Upper lobe of left lung (tissue), 4 donors: ENCODE results near the gene CDKN1C.

ENCODE experiments used
- POLR2A ChIP-seq, 4 donors: fragments of 450-650 bp; IDR thresholded peaks; one replicate each; pipeline ENCODE4 v1.5.1; 2016 to 2017; ENCODE audit warnings: antibody characterized with exemption in 4 of 4, mild to moderate bottlenecking in 2 of 4
- TF ChIP-seq, protein P1 (sequence below), 6 experiments: fragments of 450-650 bp in 4 of 6; fragments of 200-600 bp in 2 of 6; sonication (generic) in 2 of 6; IDR thresholded peaks; one replicate each; pipeline ENCODE4 v1.5.1; 2016 to 2019; ENCODE audit warnings: antibody characterized with exemption in 6 of 6

DNA sequence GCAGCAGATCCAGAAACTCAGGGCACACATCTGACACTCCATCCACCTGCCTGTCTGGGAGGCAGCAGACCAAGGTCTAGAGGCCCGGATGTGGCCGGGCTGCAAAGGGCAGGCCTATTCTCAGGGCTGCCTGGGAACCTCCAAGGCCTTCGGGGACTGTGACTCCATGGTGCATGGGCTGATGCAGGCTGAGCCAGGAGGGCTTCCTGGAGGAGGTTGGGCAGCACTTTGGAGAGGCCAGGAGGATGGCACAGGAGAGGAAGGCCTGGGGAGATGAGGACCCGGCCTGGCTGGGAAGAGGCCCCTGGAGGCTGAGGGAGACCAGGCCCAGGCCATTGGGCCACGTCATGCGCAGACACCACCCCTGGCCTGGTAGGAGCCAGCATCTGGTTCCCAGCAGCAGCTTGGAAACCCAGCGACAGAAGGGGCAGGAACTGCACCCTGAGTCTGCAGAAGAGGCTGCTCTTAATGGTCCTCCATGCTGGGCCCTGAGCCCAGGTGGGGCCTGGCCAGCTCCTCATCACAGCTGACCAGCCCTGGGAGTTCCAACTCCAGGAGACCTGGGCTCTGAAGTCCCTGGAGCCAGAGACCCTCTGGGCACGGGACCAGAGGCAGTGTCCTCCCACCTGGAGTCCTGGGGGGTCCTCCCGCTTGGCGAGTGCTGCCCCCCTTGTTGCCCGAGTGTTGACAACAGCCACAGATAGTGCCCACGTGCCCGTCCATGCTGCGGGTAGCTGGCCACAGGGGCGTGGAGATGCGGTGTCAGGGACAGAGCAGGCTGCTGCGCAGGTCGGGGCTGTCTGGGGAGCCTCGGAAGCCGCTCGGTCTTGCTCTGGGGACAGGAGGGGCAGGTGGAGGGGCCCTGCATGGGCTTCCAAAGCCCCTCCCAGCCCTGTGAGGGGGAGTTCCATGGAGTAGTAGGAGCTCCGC is 38.1 kb upstream of the CDKN1C start:
- TF ChIP-seq, protein P1, sequence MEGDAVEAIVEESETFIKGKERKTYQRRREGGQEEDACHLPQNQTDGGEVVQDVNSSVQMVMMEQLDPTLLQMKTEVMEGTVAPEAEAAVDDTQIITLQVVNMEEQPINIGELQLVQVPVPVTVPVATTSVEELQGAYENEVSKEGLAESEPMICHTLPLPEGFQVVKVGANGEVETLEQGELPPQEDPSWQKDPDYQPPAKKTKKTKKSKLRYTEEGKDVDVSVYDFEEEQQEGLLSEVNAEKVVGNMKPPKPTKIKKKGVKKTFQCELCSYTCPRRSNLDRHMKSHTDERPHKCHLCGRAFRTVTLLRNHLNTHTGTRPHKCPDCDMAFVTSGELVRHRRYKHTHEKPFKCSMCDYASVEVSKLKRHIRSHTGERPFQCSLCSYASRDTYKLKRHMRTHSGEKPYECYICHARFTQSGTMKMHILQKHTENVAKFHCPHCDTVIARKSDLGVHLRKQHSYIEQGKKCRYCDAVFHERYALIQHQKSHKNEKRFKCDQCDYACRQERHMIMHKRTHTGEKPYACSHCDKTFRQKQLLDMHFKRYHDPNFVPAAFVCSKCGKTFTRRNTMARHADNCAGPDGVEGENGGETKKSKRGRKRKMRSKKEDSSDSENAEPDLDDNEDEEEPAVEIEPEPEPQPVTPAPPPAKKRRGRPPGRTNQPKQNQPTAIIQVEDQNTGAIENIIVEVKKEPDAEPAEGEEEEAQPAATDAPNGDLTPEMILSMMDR (IDR thresholded peaks at IDR 0.05) = no peak
- no peak for TF ChIP-seq POLR2A (IDR thresholded peaks at IDR 0.05)
